GM21381 (cell line): ENCODE measurements around the gene BUD23.
A peak's percentile ranks its signal among the peaks of the same experiment; 100 is the strongest.
"Not testable (repeated sequence)": the region's sequence is repeated elsewhere in the genome, so short reads cannot be mapped to it uniquely, and the experiment has no call there.

Experiments
- ATAC-seq: cut with Tn5 transposase; IDR thresholded peaks from one replicate; pipeline ENCODE4 v1.9.1; 2021; ENCODE audit warnings: mild to moderate bottlenecking, moderate library complexity; ENCODE audit not compliant: unreplicated experiment

Gene BUD23

GRCh38 chr7:73683056-73683787 is at the start of gene BUD23, which contains the start of gene DNAJC30:
Gene BUD23, plus strand, starts transcription at chr7:73683597. Its CDS starts 29 bp downstream, at chr7:73683626.
Gene DNAJC30, minus strand, starts transcription at chr7:73683453. Its CDS starts 30 bp downstream, at chr7:73683423.
- ATAC-seq: peak; percentile 94

GRCh38 chr7:73633844-73634243 is 49.6 kb upstream of the BUD23 start:
- ATAC-seq: no peak

GRCh38 chr7:73635428-73636200 is 47.8 kb upstream of the BUD23 start:
- no peak for ATAC-seq

- no peak for ATAC-seq
Observed at GRCh38 chr7:73638911-73639310, 44.5 kb upstream of the BUD23 start.

- no peak for ATAC-seq
Observed at GRCh38 chr7:73642834-73643233, 40.6 kb upstream of the BUD23 start.

GRCh38 chr7:73644688-73645286 is 38.6 kb upstream of the BUD23 start:
- no peak for ATAC-seq

- no peak for ATAC-seq
Observed at GRCh38 chr7:73645643-73646174, 37.7 kb upstream of the BUD23 start.

- no peak for ATAC-seq
Observed at GRCh38 chr7:73646785-73647724, 36.3 kb upstream of the BUD23 start.

GRCh38 chr7:73647725-73648592 is 35.4 kb upstream of the BUD23 start:
- ATAC-seq: no peak

- no peak for ATAC-seq
Observed at GRCh38 chr7:73648593-73649332, 34.6 kb upstream of the BUD23 start.

GRCh38 chr7:73649576-73649975 is 33.8 kb upstream of the BUD23 start:
- ATAC-seq: no peak

GRCh38 chr7:73650524-73650923 is 32.9 kb upstream of the BUD23 start:
- no peak for ATAC-seq

- ATAC-seq: no peak
Observed at GRCh38 chr7:73652541-73652949, 30.9 kb upstream of the BUD23 start.

GRCh38 chr7:73655309-73655708 is 28.1 kb upstream of the BUD23 start:
- not testable (repeated sequence) for ATAC-seq

- ATAC-seq: no peak
Observed at GRCh38 chr7:73659983-73660382, 23.4 kb upstream of the BUD23 start.

GRCh38 chr7:73660594-73660993 is 22.8 kb upstream of the BUD23 start:
- ATAC-seq: not testable (repeated sequence)

- no peak for ATAC-seq
Observed at GRCh38 chr7:73663033-73663432, 20.4 kb upstream of the BUD23 start.

- peak; percentile 91 for ATAC-seq
Observed at GRCh38 chr7:73667344-73668102, 15.9 kb upstream of the BUD23 start, which contains the start of gene VPS37D. Gene VPS37D, plus strand, starts transcription at chr7:73667831. Its CDS starts 128 bp downstream, at chr7:73667959.
